GM12878 (cell line): ENCODE measurements around the gene NPIPB8. TPM values are rescaled to one million over a fixed set of nuclear protein-coding genes. Genes with fewer than 3 reads are reported as not detected.
"Not testable (repeated sequence)": the region's sequence is repeated elsewhere in the genome, so short reads cannot be mapped to it uniquely, and the experiment has no call there.

Experiments used
- ATAC-seq: fragments of 200-7000 bp; cut with Tn5 transposase; 3 replicates; pipeline ENCODE4 v1.9.1; 2020; ENCODE audit warnings: mild to moderate bottlenecking, moderate library complexity
- BruUV-seq: library from RNA; stranded (reverse); fragments of 400-500 nt; replicated peaks from 2 replicates; lab custom pipeline; 2021; lab: Mats Ljungman, UMichigan
- CTCF ChIA-PET: fragments of 300-600 bp; sonication (Branson Sonifier 250); formaldehyde crosslinking; extraction: SDS; loops from one replicate; lab custom pipeline; 2021; ENCODE audit warnings: inconsistent platforms; lab: Yijun Ruan, JAX
- POLR2A ChIA-PET: fragments of 350-600 bp; formaldehyde crosslinking; extraction: SDS; loops from one replicate; lab custom pipeline; 2021; ENCODE audit warnings: inconsistent platforms; lab: Charles Lee
- RAD21 ChIA-PET: fragments of 300-600 bp; sonication (Branson Sonifier 250); formaldehyde crosslinking; loops from one replicate; lab custom pipeline; 2023; ENCODE audit warnings: antibody characterized with exemption; ENCODE audit not compliant: unreplicated experiment; lab: Charles Lee
- SMC1A ChIA-PET: fragments of 300-600 bp; sonication (Branson Sonifier 250); formaldehyde crosslinking; loops from one replicate; lab custom pipeline; 2023; ENCODE audit not compliant: unreplicated experiment, uncharacterized antibody; lab: Charles Lee
- DNase-seq: peaks from one replicate; pipeline ENCODE4 v3.0.0-alpha.2; 2011; ENCODE audit warnings: low read depth, low spot score
- FAIRE-seq: peaks from 3 replicates; lab custom pipeline; 2011; peaks lifted over from hg19 to GRCh38; lab: Jason Lieb, UNC
- H2AFZ ChIP-seq: 2 replicates; pipeline ENCODE4 v1.6.0; 2011; ENCODE audit warnings: low read depth, low read length, control low read depth; ENCODE audit not compliant: control insufficient read depth
- H3K27ac ChIP-seq: 2 replicates; pipeline ENCODE4 v1.5.1; 2011; ENCODE audit warnings: control low read depth; ENCODE audit not compliant: control insufficient read depth, insufficient read depth
- H3K27me3 ChIP-seq, 2 experiments: replicated peaks in 1 of 2; 2 replicates each; pipeline versions ENCODE4 v1.6.0 to v1.6.1; 2011; ENCODE audit warnings: low read length in 1 of 2; ENCODE audit not compliant: control insufficient read depth in 2 of 2, insufficient read depth in 2 of 2
- H3K36me3 ChIP-seq, 2 experiments: 2 replicates each; pipeline ENCODE4 v1.5.1; 2011; ENCODE audit warnings: low read length in 1 of 2; ENCODE audit not compliant: control insufficient read depth in 2 of 2, insufficient read depth in 2 of 2
- H3K4me1 ChIP-seq: 2 replicates; pipeline ENCODE4 v1.6.1; 2011; ENCODE audit warnings: mild to moderate bottlenecking, low read length, moderate library complexity, mixed read lengths; ENCODE audit not compliant: control insufficient read depth, insufficient read depth
- H3K4me2 ChIP-seq: 2 replicates; pipeline ENCODE4 v1.6.0; 2011; ENCODE audit warnings: control low read depth; ENCODE audit not compliant: control insufficient read depth, insufficient read depth
- H3K4me3 ChIP-seq: fragments of 200-600 bp; sonication (generic); 2 replicates; pipeline ENCODE4 v1.5.1; 2016
- H3K79me2 ChIP-seq: 2 replicates; pipeline ENCODE4 v1.6.0; 2011; ENCODE audit warnings: low read length; ENCODE audit not compliant: control insufficient read depth, insufficient read depth
- H3K9ac ChIP-seq: 2 replicates; pipeline ENCODE4 v1.8.0; 2011; ENCODE audit warnings: low read length, control low read depth, mixed read lengths; ENCODE audit not compliant: control insufficient read depth, insufficient read depth
- H3K9me3 ChIP-seq: replicated peaks from 3 replicates; pipeline ENCODE4 v1.5.1; 2011; ENCODE audit warnings: mild to moderate bottlenecking, low read length; ENCODE audit not compliant: control insufficient read depth, insufficient read depth
- H4K20me1 ChIP-seq: 2 replicates; pipeline ENCODE4 v1.6.0; 2011; ENCODE audit not compliant: control insufficient read depth, insufficient read depth
- PAX5 ChIP-seq: IDR thresholded peaks from 2 replicates; pipeline ENCODE4 v1.6.1; 2011; ENCODE audit warnings: low read depth, low read length, borderline replicate concordance
- ZSCAN29 ChIP-seq: fragments of 450-650 bp; IDR thresholded peaks from 2 replicates; pipeline ENCODE4 v1.6.1; 2017; ENCODE audit warnings: mild to moderate bottlenecking, moderate library complexity
- WGBS: methylation state at CpG from one replicate; pipeline ENCODE4 v1.1.6; 2016; ENCODE audit warnings: low lambda C conversion rate; ENCODE audit not compliant: insufficient replicate concordance, insufficient coverage; ENCODE audit errors: missing lambda C conversion rate; 5-methylcytosine and 5-hydroxymethylcytosine counted together
- in situ Hi-C: fragments of 300-500 bp; cut with MboI; formaldehyde crosslinking; loops from 9 replicates; pipeline ENCODE4 v1.14.3; 2018; ENCODE audit warnings: mixed read lengths
- intact Hi-C: fragments of 100-400 bp; cut with micrococcal nuclease; formaldehyde crosslinking; loops from one replicate; pipeline ENCODE4 v1.14.2; 2022; ENCODE audit not compliant: unreplicated experiment
- polyA plus RNA-seq, 11 experiments: library from polyadenylated mRNA; depleted of rRNA in 4 of 11; unstranded in 6 of 11; stranded (reverse) in 5 of 11; fragments of >200 nt; fragmentation: Nextera tagmentation in 4 of 11; fragmentation: Illumina TruSeq in 1 of 11; extraction: Ambion mirVana in 4 of 11; extraction: Trizol in 1 of 11; gene quantifications; 1 replicate in 1 of 11; 2 replicates in 10 of 11; pipeline versions ENCODE4 v1.2.1 to v1.2.3, GENCODE V29; 2011 to 2016; ENCODE audit warnings: inconsistent platforms in 2 of 11, missing spikeins in 2 of 11, low read depth in 1 of 11
- total RNA-seq, 4 experiments: library from RNA; depleted of rRNA in 3 of 4; stranded (reverse); fragments of >200 nt in 3 of 4; fragmentation: Illumina TruSeq in 1 of 4; extraction: Trizol in 1 of 4; gene quantifications; 2 replicates each; pipeline versions ENCODE4 v1.2.1 to v1.2.3, GENCODE V29; 2013 to 2021

Gene NPIPB8
- total and polyA plus RNA-seq, 10 of the 15 experiments (the other 5 are each of a cell fraction or from before 2014, with no cell fraction given): 0.03 to 1.2 (median 0.56) TPM; not detected in 5

GRCh38 chr16:28597692-28598261, 40.1 kb upstream of the NPIPB8 start (continued):
- TF ChIP-seq ZSCAN29: no peak
- no peak for TF ChIP-seq PAX5
- TF ChIP-seq, all 136 proteins: peak for 0

GRCh38 chr16:28599377-28600285, 38.2 kb upstream of the NPIPB8 start:
- intact Hi-C loops, H3K9me3 ChIP-seq, CTCF ChIA-PET, H3K36me3 ChIP-seq, H2AFZ ChIP-seq, H3K9ac ChIP-seq, DNase-seq, H4K20me1 ChIP-seq, RAD21 ChIA-PET, BruUV-seq, H3K27me3 ChIP-seq, H3K4me3 ChIP-seq, POLR2A ChIA-PET, SMC1A ChIA-PET, H3K79me2 ChIP-seq, H3K27ac ChIP-seq, in situ Hi-C loops, H3K4me1 ChIP-seq, H3K4me2 ChIP-seq: not testable (repeated sequence)
- FAIRE-seq: peak; percentile 57
- no CpG with 5 or more reads among the region's 17 CpGs for WGBS
- peak; percentile 88 for ATAC-seq

- DNase-seq, H3K4me1 ChIP-seq, intact Hi-C loops, H3K9ac ChIP-seq, SMC1A ChIA-PET, POLR2A ChIA-PET, BruUV-seq, in situ Hi-C loops, H3K4me2 ChIP-seq, FAIRE-seq, H3K79me2 ChIP-seq, H2AFZ ChIP-seq, H3K9me3 ChIP-seq, H4K20me1 ChIP-seq, H3K27ac ChIP-seq, H3K27me3 ChIP-seq, ATAC-seq, RAD21 ChIA-PET, H3K36me3 ChIP-seq, CTCF ChIA-PET, H3K4me3 ChIP-seq: not testable (repeated sequence)
- no CpG with 5 or more reads among the region's 20 CpGs for WGBS
Measured at GRCh38 chr16:28600965-28601364, 36.9 kb upstream of the NPIPB8 start.

- POLR2A ChIA-PET, H3K4me2 ChIP-seq, FAIRE-seq, H3K4me3 ChIP-seq, RAD21 ChIA-PET, intact Hi-C loops, H3K36me3 ChIP-seq, H3K9ac ChIP-seq, H4K20me1 ChIP-seq, H3K27ac ChIP-seq, H3K4me1 ChIP-seq, in situ Hi-C loops, BruUV-seq, SMC1A ChIA-PET, CTCF ChIA-PET, H2AFZ ChIP-seq, H3K27me3 ChIP-seq, ATAC-seq, H3K9me3 ChIP-seq, H3K79me2 ChIP-seq, DNase-seq: not testable (repeated sequence)
- 68% methylated on average over 12 of the region's 13 CpGs for WGBS
Measured at GRCh38 chr16:28601589-28601988, 36.3 kb upstream of the NPIPB8 start.
